GM12878 (cell line): ENCODE measurements around the gene ATXN7L1. TPM values are rescaled to one million over a fixed set of nuclear protein-coding genes. Genes with fewer than 3 reads are reported as not detected.

Source experiments
- ATAC-seq: fragments of 200-7000 bp; cut with Tn5 transposase; 3 replicates; pipeline ENCODE4 v1.9.1; 2020; ENCODE audit warnings: mild to moderate bottlenecking, moderate library complexity
- BruUV-seq: library from RNA; stranded (reverse); fragments of 400-500 nt; replicated peaks from 2 replicates; lab custom pipeline; 2021; lab: Mats Ljungman, UMichigan
- CTCF ChIA-PET: fragments of 300-600 bp; sonication (Branson Sonifier 250); formaldehyde crosslinking; extraction: SDS; loops from one replicate; lab custom pipeline; 2021; ENCODE audit warnings: inconsistent platforms; lab: Yijun Ruan, JAX
- POLR2A ChIA-PET: fragments of 350-600 bp; formaldehyde crosslinking; extraction: SDS; loops from one replicate; lab custom pipeline; 2021; ENCODE audit warnings: inconsistent platforms; lab: Charles Lee
- RAD21 ChIA-PET: fragments of 300-600 bp; sonication (Branson Sonifier 250); formaldehyde crosslinking; loops from one replicate; lab custom pipeline; 2023; ENCODE audit warnings: antibody characterized with exemption; ENCODE audit not compliant: unreplicated experiment; lab: Charles Lee
- SMC1A ChIA-PET: fragments of 300-600 bp; sonication (Branson Sonifier 250); formaldehyde crosslinking; loops from one replicate; lab custom pipeline; 2023; ENCODE audit not compliant: unreplicated experiment, uncharacterized antibody; lab: Charles Lee
- DNase-seq: peaks from one replicate; pipeline ENCODE4 v3.0.0-alpha.2; 2011; ENCODE audit warnings: low read depth, low spot score
- FAIRE-seq: peaks from 3 replicates; lab custom pipeline; 2011; peaks lifted over from hg19 to GRCh38; lab: Jason Lieb, UNC
- H2AFZ ChIP-seq: 2 replicates; pipeline ENCODE4 v1.6.0; 2011; ENCODE audit warnings: low read depth, low read length, control low read depth; ENCODE audit not compliant: control insufficient read depth
- H3K27ac ChIP-seq: 2 replicates; pipeline ENCODE4 v1.5.1; 2011; ENCODE audit warnings: control low read depth; ENCODE audit not compliant: control insufficient read depth, insufficient read depth
- H3K27me3 ChIP-seq, 2 experiments: replicated peaks in 1 of 2; 2 replicates each; pipeline versions ENCODE4 v1.6.0 to v1.6.1; 2011; ENCODE audit warnings: low read length in 1 of 2; ENCODE audit not compliant: control insufficient read depth in 2 of 2, insufficient read depth in 2 of 2
- H3K36me3 ChIP-seq, 2 experiments: 2 replicates each; pipeline ENCODE4 v1.5.1; 2011; ENCODE audit warnings: low read length in 1 of 2; ENCODE audit not compliant: control insufficient read depth in 2 of 2, insufficient read depth in 2 of 2
- H3K4me1 ChIP-seq: 2 replicates; pipeline ENCODE4 v1.6.1; 2011; ENCODE audit warnings: mild to moderate bottlenecking, low read length, moderate library complexity, mixed read lengths; ENCODE audit not compliant: control insufficient read depth, insufficient read depth
- H3K4me2 ChIP-seq: 2 replicates; pipeline ENCODE4 v1.6.0; 2011; ENCODE audit warnings: control low read depth; ENCODE audit not compliant: control insufficient read depth, insufficient read depth
- H3K4me3 ChIP-seq: fragments of 200-600 bp; sonication (generic); 2 replicates; pipeline ENCODE4 v1.5.1; 2016
- H3K79me2 ChIP-seq: 2 replicates; pipeline ENCODE4 v1.6.0; 2011; ENCODE audit warnings: low read length; ENCODE audit not compliant: control insufficient read depth, insufficient read depth
- H3K9ac ChIP-seq: 2 replicates; pipeline ENCODE4 v1.8.0; 2011; ENCODE audit warnings: low read length, control low read depth, mixed read lengths; ENCODE audit not compliant: control insufficient read depth, insufficient read depth
- H3K9me3 ChIP-seq: replicated peaks from 3 replicates; pipeline ENCODE4 v1.5.1; 2011; ENCODE audit warnings: mild to moderate bottlenecking, low read length; ENCODE audit not compliant: control insufficient read depth, insufficient read depth
- H4K20me1 ChIP-seq: 2 replicates; pipeline ENCODE4 v1.6.0; 2011; ENCODE audit not compliant: control insufficient read depth, insufficient read depth
- BRCA1 ChIP-seq: IDR thresholded peaks from 2 replicates; pipeline ENCODE4 v1.6.1; 2011; ENCODE audit warnings: low read depth, low read length, improper control_type of control experiment
- CBFB ChIP-seq: IDR thresholded peaks from 2 replicates; pipeline ENCODE4 v1.6.1; 2016; ENCODE audit warnings: antibody characterized with exemption, low read depth
- CREM ChIP-seq: IDR thresholded peaks from 2 replicates; pipeline ENCODE4 v1.6.1; 2014; ENCODE audit warnings: antibody characterized with exemption, low read depth
- ESRRA ChIP-seq: IDR thresholded peaks from 2 replicates; pipeline ENCODE4 v1.6.1; 2012; ENCODE audit warnings: mild to moderate bottlenecking, low read length, improper control_type of control experiment
- EZH2 ChIP-seq: IDR thresholded peaks from 2 replicates; pipeline ENCODE4 v1.6.1; 2012; ENCODE audit warnings: low read depth, mild to moderate bottlenecking, control low read depth, inconsistent platforms, low read length, borderline replicate concordance; ENCODE audit not compliant: control insufficient read depth
- GABPA ChIP-seq: IDR thresholded peaks from 2 replicates; pipeline ENCODE4 v1.6.1; 2014; ENCODE audit warnings: antibody characterized with exemption, low read depth, mild to moderate bottlenecking, inconsistent platforms
- HCFC1 ChIP-seq: fragments of 150-350 bp; IDR thresholded peaks from 2 replicates; pipeline ENCODE4 v1.6.1; 2014; ENCODE audit warnings: low read length
- MTA3 ChIP-seq: IDR thresholded peaks from 2 replicates; pipeline ENCODE4 v1.6.1; 2012; ENCODE audit warnings: low read length, inconsistent platforms, borderline replicate concordance
- MYB ChIP-seq: fragments of 150-350 bp; IDR thresholded peaks from 2 replicates; pipeline ENCODE4 v1.6.1; 2014; ENCODE audit warnings: mild to moderate bottlenecking, low read depth, low read length, borderline replicate concordance
- POLR2A ChIP-seq: IDR thresholded peaks from 2 replicates; pipeline ENCODE4 v1.6.1; 2011; ENCODE audit warnings: low read depth, mild to moderate bottlenecking, low read length
- POU2F2 ChIP-seq: IDR thresholded peaks from 3 replicates; pipeline ENCODE4 v1.6.1; 2011; ENCODE audit warnings: low read depth, mild to moderate bottlenecking, low read length, borderline replicate concordance
- RAD51 ChIP-seq: fragments of 450-650 bp; IDR thresholded peaks from 2 replicates; pipeline ENCODE4 v1.6.1; 2016; ENCODE audit warnings: moderate library complexity, mild to moderate bottlenecking, inconsistent platforms
- RCOR1 ChIP-seq: conservative IDR thresholded peaks from 2 replicates; pipeline ENCODE4 v1.6.1; 2012; ENCODE audit warnings: low read depth, low read length, improper control_type of control experiment
- STAT1 ChIP-seq: fragments of 450-650 bp; conservative IDR thresholded peaks from 2 replicates; pipeline ENCODE4 v1.6.1; 2014; ENCODE audit warnings: antibody characterized with exemption, mild to moderate bottlenecking
- SUZ12 ChIP-seq: fragments of 200-600 bp; sonication (generic); IDR thresholded peaks from one replicate; pipeline ENCODE4 v1.6.1; 2018; ENCODE audit warnings: antibody characterized with exemption, mild to moderate bottlenecking; ENCODE audit not compliant: unreplicated experiment
- TCF12 ChIP-seq: IDR thresholded peaks from 2 replicates; pipeline ENCODE4 v1.6.1; 2011; ENCODE audit warnings: low read depth, mild to moderate bottlenecking, low read length
- WGBS: methylation state at CpG from one replicate; pipeline ENCODE4 v1.1.6; 2016; ENCODE audit warnings: low lambda C conversion rate; ENCODE audit not compliant: insufficient replicate concordance, insufficient coverage; ENCODE audit errors: missing lambda C conversion rate; 5-methylcytosine and 5-hydroxymethylcytosine counted together
- in situ Hi-C: fragments of 300-500 bp; cut with MboI; formaldehyde crosslinking; loops from 9 replicates; pipeline ENCODE4 v1.14.3; 2018; ENCODE audit warnings: mixed read lengths
- intact Hi-C: fragments of 100-400 bp; cut with micrococcal nuclease; formaldehyde crosslinking; loops from one replicate; pipeline ENCODE4 v1.14.2; 2022; ENCODE audit not compliant: unreplicated experiment
- polyA plus RNA-seq, 11 experiments: library from polyadenylated mRNA; depleted of rRNA in 4 of 11; unstranded in 6 of 11; stranded (reverse) in 5 of 11; fragments of >200 nt; fragmentation: Nextera tagmentation in 4 of 11; fragmentation: Illumina TruSeq in 1 of 11; extraction: Ambion mirVana in 4 of 11; extraction: Trizol in 1 of 11; gene quantifications; 1 replicate in 1 of 11; 2 replicates in 10 of 11; pipeline versions ENCODE4 v1.2.1 to v1.2.3, GENCODE V29; 2011 to 2016; ENCODE audit warnings: inconsistent platforms in 2 of 11, missing spikeins in 2 of 11, low read depth in 1 of 11
- total RNA-seq, 4 experiments: library from RNA; depleted of rRNA in 3 of 4; stranded (reverse); fragments of >200 nt in 3 of 4; fragmentation: Illumina TruSeq in 1 of 4; extraction: Trizol in 1 of 4; gene quantifications; 2 replicates each; pipeline versions ENCODE4 v1.2.1 to v1.2.3, GENCODE V29; 2013 to 2021
- TF ChIP-seq, protein P1 (sequence below): IDR thresholded peaks from 2 replicates; pipeline ENCODE4 v1.6.1; 2012; ENCODE audit warnings: low read length, inconsistent platforms
- TF ChIP-seq, protein P2 (sequence below): fragments of 450-650 bp; IDR thresholded peaks from 2 replicates; pipeline ENCODE4 v1.6.1; 2016; ENCODE audit warnings: mild to moderate bottlenecking
- TF ChIP-seq, protein P3 (sequence below): IDR thresholded peaks from 2 replicates; pipeline ENCODE4 v1.6.1; 2011; ENCODE audit warnings: low read depth, mild to moderate bottlenecking, low read length, moderate library complexity, borderline replicate concordance; ENCODE audit errors: extremely low read depth

The ATXN7L1 gene
- total and polyA plus RNA-seq, 10 of the 15 experiments (the other 5 are each of a cell fraction or from before 2014, with no cell fraction given): 0.40 to 2.9 (median 1.2) TPM

DNA sequence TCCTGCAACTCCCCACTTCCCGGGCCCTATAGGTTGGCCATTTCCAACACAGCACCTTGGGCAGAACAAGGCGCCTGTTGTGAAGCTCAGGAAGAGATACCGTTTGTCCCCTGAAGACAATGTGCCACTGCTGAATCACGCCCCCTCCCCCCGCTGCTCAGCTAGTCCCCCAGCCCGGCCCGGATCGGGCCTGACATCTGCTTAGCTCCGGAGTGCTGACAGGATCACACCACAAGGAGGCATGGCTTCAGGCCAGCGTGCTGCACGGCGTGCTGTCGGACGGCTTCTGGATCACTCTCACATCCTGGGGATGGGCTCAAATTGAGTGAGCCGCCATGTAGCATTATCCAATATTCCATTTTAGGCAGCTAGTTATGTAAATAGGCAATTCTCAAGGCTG lies 233.0 kb downstream of the ATXN7L1 start:
- ChIA-PET POLR2A (no interaction called here), RAD21 (no interaction called here), CTCF (interaction anchor here (1.0 to 1.8 kb wide), 4 partner anchors 9 to 234 kb away, joined by 3 to 7 read pairs (median 4); no protein-coding TSS in a partner anchor), SMC1A (interaction anchor here (1.8 kb wide), 1 partner anchor 9 kb away, joined by 4 read pairs; no protein-coding TSS in a partner anchor)
- H3K27me3 ChIP-seq: no peaks in the 10 kb centered on the region; a peak in 1 of 4 replicates
- H3K9ac ChIP-seq: no peak overlapping the region
- no peak overlapping the region for H3K4me2 ChIP-seq
- in situ Hi-C loops: no loop called here
- FAIRE-seq (no peak), ATAC-seq (no peak), DNase-seq (no peak)
- WGBS: 81% methylated on average over 15 of the region's 15 CpGs
- H3K27ac ChIP-seq: no peak overlapping the region
- no TSS peak for BruUV-seq
- H4K20me1 ChIP-seq: no peaks in the 10 kb centered on the region
- H3K79me2 ChIP-seq: no peaks in the 10 kb centered on the region
- no peak for TF ChIP-seq SUZ12
- TF ChIP-seq HCFC1: no peak
- TF ChIP-seq MTA3: no peak
- TF ChIP-seq, protein P1, sequence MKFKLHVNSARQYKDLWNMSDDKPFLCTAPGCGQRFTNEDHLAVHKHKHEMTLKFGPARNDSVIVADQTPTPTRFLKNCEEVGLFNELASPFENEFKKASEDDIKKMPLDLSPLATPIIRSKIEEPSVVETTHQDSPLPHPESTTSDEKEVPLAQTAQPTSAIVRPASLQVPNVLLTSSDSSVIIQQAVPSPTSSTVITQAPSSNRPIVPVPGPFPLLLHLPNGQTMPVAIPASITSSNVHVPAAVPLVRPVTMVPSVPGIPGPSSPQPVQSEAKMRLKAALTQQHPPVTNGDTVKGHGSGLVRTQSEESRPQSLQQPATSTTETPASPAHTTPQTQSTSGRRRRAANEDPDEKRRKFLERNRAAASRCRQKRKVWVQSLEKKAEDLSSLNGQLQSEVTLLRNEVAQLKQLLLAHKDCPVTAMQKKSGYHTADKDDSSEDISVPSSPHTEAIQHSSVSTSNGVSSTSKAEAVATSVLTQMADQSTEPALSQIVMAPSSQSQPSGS: no peak
- TF ChIP-seq RCOR1: no peak
- TF ChIP-seq RAD51: no peak
- TF ChIP-seq, protein P2, sequence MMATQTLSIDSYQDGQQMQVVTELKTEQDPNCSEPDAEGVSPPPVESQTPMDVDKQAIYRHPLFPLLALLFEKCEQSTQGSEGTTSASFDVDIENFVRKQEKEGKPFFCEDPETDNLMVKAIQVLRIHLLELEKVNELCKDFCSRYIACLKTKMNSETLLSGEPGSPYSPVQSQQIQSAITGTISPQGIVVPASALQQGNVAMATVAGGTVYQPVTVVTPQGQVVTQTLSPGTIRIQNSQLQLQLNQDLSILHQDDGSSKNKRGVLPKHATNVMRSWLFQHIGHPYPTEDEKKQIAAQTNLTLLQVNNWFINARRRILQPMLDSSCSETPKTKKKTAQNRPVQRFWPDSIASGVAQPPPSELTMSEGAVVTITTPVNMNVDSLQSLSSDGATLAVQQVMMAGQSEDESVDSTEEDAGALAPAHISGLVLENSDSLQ: no peak
- no peak for TF ChIP-seq POU2F2
- no peak for TF ChIP-seq MYB
- no peak for TF ChIP-seq CREM
- TF ChIP-seq CBFB: no peak
- no peak for TF ChIP-seq STAT1
- TF ChIP-seq GABPA: no peak
- TF ChIP-seq EZH2: no peak
- no peak for TF ChIP-seq BRCA1
- TF ChIP-seq TCF12: no peak
- no peak for TF ChIP-seq POLR2A
- TF ChIP-seq, protein P3, sequence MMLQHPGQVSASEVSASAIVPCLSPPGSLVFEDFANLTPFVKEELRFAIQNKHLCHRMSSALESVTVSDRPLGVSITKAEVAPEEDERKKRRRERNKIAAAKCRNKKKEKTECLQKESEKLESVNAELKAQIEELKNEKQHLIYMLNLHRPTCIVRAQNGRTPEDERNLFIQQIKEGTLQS: no peak
- TF ChIP-seq ESRRA: no peak
- TF ChIP-seq, all 136 proteins: peak for 0
- no peaks in the 10 kb centered on the region for H3K9me3 ChIP-seq
- H3K36me3 ChIP-seq: no peaks in the 10 kb centered on the region
- H3K4me1 ChIP-seq: no peaks in the 10 kb centered on the region
- no peak overlapping the region for H3K4me3 ChIP-seq
- intact Hi-C loops: no loop called here
- no peak overlapping the region for H2AFZ ChIP-seq
